ENCODE data around the gene CST2. TPM values are rescaled to one million over a fixed set of nuclear protein-coding genes. Genes with fewer than 3 reads are reported as not detected.

Gene CST2, protein sequence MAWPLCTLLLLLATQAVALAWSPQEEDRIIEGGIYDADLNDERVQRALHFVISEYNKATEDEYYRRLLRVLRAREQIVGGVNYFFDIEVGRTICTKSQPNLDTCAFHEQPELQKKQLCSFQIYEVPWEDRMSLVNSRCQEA
- total RNA-seq: not detected in 2 replicates
- polyA plus RNA-seq: 0.12 TPM in 1 of 2 replicates, not detected in the other
- polyA plus RNA-seq (2012): not detected in 2 replicates
- not detected in 2 replicates for polyA minus RNA-seq (ENCODE audit: low replicate concordance)

DNA sequence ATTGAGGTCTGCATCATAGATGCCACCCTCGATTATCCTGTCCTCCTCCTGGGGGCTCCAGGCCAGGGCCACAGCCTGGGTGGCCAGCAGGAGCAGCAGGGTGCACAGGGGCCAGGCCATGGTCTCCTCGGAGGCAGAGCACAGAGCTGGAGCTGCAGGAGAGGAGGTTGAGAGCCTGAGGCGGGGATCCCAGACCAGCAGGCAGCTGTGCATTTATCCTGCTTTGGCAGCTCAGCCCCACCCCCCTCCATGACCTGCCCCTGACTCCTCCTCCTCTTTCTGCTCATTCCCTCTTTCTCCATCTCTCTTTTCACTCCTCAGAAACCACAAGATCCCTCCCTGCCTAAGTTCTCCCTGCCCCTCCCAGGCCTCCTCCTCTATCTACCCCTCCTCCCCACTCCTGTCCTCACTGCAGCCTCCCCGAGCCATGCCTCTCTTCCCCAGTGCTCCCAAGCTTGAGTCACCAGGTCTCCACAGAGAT, at the start of gene CST2:
Gene CST2, minus strand, starts transcription at position 189 of the 481 bp plus-strand sequence. Its CDS starts 69 bp downstream, at position 120.
- no peak within 1 kb of the TSS for H3K27ac ChIP-seq (ENCODE audit: insufficient read depth, low read length)
- H3K4me2 ChIP-seq (ENCODE audit: extremely low read depth, insufficient read depth, low read length): no peak within 1 kb of the TSS
- H3K36me3 ChIP-seq (ENCODE audit: control insufficient read depth, insufficient read depth, low read length): no peaks in the 10 kb centered on the region
- no peak within 1 kb of the TSS for H3K9ac ChIP-seq (ENCODE audit: insufficient read depth, low read length)
- H4K20me1 ChIP-seq (ENCODE audit: control insufficient read depth, extremely low read depth, insufficient read depth, low read length): no peaks in the 10 kb centered on the region
- no peak within 1 kb of the TSS for H3K4me3 ChIP-seq (replicated peaks in 1 of 4; ENCODE audit: control extremely low read depth in 1 of 4, insufficient read depth in 1 of 4, low read depth in 3 of 4, low read length in 4 of 4)
- peaks cover 3% of the 10 kb centered on the region for H3K4me1 ChIP-seq (ENCODE audit: control insufficient read depth, extremely low read depth, insufficient read depth, low read length)
- no peaks in the 10 kb centered on the region for H3K9me3 ChIP-seq (ENCODE audit: control insufficient read depth, insufficient read depth, low read depth, low read length)
- H3K79me2 ChIP-seq (ENCODE audit: control insufficient read depth, insufficient read depth, low read length): no peaks in the 10 kb centered on the region
- H3K27me3 ChIP-seq (ENCODE audit: control insufficient read depth, insufficient read depth, low read length): no peaks in the 10 kb centered on the region
- no peak for DNase-seq (ENCODE audit: low read depth in 2 of 2)
- no peak within 1 kb of the TSS for H2AFZ ChIP-seq (ENCODE audit: low read length)
- TF ChIP-seq, protein P1, sequence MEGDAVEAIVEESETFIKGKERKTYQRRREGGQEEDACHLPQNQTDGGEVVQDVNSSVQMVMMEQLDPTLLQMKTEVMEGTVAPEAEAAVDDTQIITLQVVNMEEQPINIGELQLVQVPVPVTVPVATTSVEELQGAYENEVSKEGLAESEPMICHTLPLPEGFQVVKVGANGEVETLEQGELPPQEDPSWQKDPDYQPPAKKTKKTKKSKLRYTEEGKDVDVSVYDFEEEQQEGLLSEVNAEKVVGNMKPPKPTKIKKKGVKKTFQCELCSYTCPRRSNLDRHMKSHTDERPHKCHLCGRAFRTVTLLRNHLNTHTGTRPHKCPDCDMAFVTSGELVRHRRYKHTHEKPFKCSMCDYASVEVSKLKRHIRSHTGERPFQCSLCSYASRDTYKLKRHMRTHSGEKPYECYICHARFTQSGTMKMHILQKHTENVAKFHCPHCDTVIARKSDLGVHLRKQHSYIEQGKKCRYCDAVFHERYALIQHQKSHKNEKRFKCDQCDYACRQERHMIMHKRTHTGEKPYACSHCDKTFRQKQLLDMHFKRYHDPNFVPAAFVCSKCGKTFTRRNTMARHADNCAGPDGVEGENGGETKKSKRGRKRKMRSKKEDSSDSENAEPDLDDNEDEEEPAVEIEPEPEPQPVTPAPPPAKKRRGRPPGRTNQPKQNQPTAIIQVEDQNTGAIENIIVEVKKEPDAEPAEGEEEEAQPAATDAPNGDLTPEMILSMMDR (conservative IDR thresholded peaks at IDR 0.05 in 1 of 2, IDR thresholded peaks at IDR 0.05 in 1 of 2; ENCODE audit: low read depth in 1 of 2, low read length in 2 of 2): no peak
- TF ChIP-seq EZH2 (IDR thresholded peaks at IDR 0.05; ENCODE audit: low read length, missing control alignments): no peak

DNA sequence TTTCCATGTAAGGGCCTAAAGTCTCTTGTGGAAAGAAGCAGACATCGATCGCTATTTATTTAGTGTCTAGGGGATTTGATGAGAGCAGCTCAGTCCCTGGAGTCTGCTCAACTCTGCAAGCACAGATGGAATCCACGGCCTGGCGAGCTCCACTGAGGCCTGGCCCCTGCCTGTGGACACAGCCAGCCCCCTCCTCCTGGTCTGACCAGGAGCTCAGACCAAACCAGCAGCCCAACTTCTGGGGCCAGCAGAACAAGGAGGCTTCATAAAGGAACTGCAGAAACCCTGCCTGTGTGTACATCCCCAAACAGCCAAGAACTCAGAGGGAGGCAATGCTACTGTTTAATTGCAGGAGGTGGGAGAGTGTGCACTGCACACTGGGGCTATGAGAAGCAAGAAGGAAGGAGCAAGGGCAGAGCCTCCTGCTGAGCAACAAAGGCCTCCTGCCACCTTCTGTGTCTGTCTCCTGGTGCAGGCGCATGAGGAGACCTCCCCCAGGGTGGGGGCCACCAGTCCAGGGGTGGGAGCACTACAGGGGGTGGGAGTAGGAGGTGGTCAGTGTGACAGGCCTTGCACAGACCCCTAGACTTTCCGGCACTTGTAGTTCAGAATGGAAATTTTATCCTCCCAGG, 49.2 kb upstream of the CST2 start:
- Histone ChIP-seq H3K36me3 (ENCODE audit: control insufficient read depth, insufficient read depth, low read length) (no peaks in the 10 kb centered on the region), H3K9ac (ENCODE audit: insufficient read depth, low read length) (no peak overlapping the region), H3K4me1 (ENCODE audit: control insufficient read depth, extremely low read depth, insufficient read depth, low read length) (no peaks in the 10 kb centered on the region), H3K27me3 (ENCODE audit: control insufficient read depth, insufficient read depth, low read length) (no peaks in the 10 kb centered on the region), H4K20me1 (ENCODE audit: control insufficient read depth, extremely low read depth, insufficient read depth, low read length) (no peaks in the 10 kb centered on the region), H3K9me3 (ENCODE audit: control insufficient read depth, insufficient read depth, low read depth, low read length) (no peaks in the 10 kb centered on the region), H3K27ac (ENCODE audit: insufficient read depth, low read length) (no peak overlapping the region), H3K4me3 (replicated peaks in 1 of 4; ENCODE audit: control extremely low read depth in 1 of 4, insufficient read depth in 1 of 4, low read depth in 3 of 4, low read length in 4 of 4) (no peak overlapping the region), H2AFZ (ENCODE audit: low read length) (no peak overlapping the region), H3K79me2 (ENCODE audit: control insufficient read depth, insufficient read depth, low read length) (no peaks in the 10 kb centered on the region), H3K4me2 (ENCODE audit: extremely low read depth, insufficient read depth, low read length) (no peak overlapping the region)
- no peak for TF ChIP-seq EZH2 (IDR thresholded peaks at IDR 0.05; ENCODE audit: low read length, missing control alignments)
- TF ChIP-seq, protein P1 (conservative IDR thresholded peaks at IDR 0.05 in 1 of 2, IDR thresholded peaks at IDR 0.05 in 1 of 2; ENCODE audit: low read depth in 1 of 2, low read length in 2 of 2): no peak
- DNase-seq (ENCODE audit: low read depth in 2 of 2): no peak

DNA sequence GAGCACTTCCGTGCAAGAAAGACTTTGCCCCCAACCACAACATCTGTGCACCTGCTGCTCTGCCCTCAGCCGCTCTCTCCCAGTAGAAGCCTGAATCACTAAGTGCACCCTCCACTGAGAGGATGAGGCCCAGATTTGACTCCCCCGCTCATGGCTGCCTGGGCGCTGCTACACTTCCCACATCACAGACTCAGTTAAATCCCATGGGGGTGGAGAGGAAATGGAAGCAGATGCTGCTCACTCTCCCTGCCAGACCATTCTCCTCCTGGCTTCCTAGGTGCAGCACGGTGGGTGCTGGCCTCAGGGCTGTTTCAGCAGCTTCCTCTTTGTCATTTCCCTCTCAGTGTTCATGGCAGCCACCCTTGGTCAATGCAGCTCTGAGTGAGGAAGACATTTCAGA, 48.2 kb upstream of the CST2 start:
- Histone ChIP-seq H3K4me2 (ENCODE audit: extremely low read depth, insufficient read depth, low read length) (no peak overlapping the region), H3K36me3 (ENCODE audit: control insufficient read depth, insufficient read depth, low read length) (no peaks in the 10 kb centered on the region), H4K20me1 (ENCODE audit: control insufficient read depth, extremely low read depth, insufficient read depth, low read length) (no peaks in the 10 kb centered on the region), H3K79me2 (ENCODE audit: control insufficient read depth, insufficient read depth, low read length) (no peaks in the 10 kb centered on the region), H3K9me3 (ENCODE audit: control insufficient read depth, insufficient read depth, low read depth, low read length) (no peaks in the 10 kb centered on the region), H3K4me1 (ENCODE audit: control insufficient read depth, extremely low read depth, insufficient read depth, low read length) (no peaks in the 10 kb centered on the region), H3K27ac (ENCODE audit: insufficient read depth, low read length) (no peak overlapping the region), H3K27me3 (ENCODE audit: control insufficient read depth, insufficient read depth, low read length) (no peaks in the 10 kb centered on the region), H3K9ac (ENCODE audit: insufficient read depth, low read length) (no peak overlapping the region), H2AFZ (ENCODE audit: low read length) (no peak overlapping the region), H3K4me3 (replicated peaks in 1 of 4; ENCODE audit: control extremely low read depth in 1 of 4, insufficient read depth in 1 of 4, low read depth in 3 of 4, low read length in 4 of 4) (no peak overlapping the region)
- no peak for DNase-seq (ENCODE audit: low read depth in 2 of 2)
- TF ChIP-seq, protein P1 (conservative IDR thresholded peaks at IDR 0.05 in 1 of 2, IDR thresholded peaks at IDR 0.05 in 1 of 2; ENCODE audit: low read depth in 1 of 2, low read length in 2 of 2): no peak
- TF ChIP-seq EZH2 (IDR thresholded peaks at IDR 0.05; ENCODE audit: low read length, missing control alignments): no peak
